IPS-11a (cell line): Measurements from ENCODE around the gene MFGE8.

ENCODE experiments used
- H3K4me3 ChIP-seq: one replicate; pipeline ENCODE4 v1.5.1; 2013; ENCODE audit warnings: low read depth, low read length, control low read depth

Gene MFGE8

DNA sequence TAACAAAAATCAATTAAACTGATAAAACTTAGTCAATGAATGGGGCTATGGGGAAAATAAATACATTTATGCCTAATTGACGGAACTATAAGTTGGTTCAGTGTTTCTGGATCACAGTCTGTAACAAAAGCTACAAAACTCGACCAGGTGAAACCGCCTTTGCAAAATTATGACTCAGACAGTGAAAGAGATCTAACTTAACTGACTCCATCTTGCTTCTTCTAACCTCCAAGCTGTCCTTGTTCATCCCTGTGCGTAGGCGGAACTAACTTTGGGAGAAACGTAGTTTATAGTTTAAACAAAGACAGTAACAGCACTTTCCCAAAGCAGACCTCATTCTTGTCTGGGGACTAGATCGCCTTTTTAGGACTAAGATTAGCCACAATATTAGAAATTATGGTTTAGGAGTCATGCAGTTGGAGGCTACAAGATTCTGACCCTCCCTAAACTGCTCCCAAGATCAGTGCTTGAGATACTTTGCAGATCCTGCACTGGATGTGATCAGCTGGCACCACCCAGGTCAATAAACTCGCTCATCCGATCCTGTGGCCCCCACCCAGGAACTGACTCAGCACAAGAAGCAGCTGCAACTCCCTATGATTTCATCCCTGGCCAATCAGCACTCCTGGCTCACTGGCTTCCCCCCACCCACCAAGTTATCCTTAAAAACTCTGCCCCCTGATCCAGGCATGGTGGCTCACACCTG, 7.2 kb upstream of the MFGE8 start:
- no peak overlapping the region for H3K4me3 ChIP-seq

DNA sequence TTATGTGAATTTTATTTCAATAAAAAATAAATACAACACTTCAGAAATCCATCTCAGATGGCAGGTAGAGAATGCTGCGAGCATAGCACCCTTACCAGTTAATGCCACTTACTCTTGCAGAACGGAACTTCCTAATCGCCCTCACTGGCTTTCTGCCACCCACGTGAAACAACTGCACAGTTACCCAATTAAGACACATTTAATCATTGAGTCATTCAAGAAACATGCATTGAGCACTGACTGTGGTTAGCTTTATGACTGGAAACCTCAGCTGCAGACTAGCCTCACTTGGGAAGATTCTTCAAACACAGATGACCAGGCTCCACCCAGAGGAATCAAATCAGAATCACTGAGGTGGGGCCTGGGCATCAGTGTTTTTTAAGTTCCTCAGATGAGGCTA, 5.6 kb upstream of the MFGE8 start:
- H3K4me3 ChIP-seq: no peak overlapping the region

DNA sequence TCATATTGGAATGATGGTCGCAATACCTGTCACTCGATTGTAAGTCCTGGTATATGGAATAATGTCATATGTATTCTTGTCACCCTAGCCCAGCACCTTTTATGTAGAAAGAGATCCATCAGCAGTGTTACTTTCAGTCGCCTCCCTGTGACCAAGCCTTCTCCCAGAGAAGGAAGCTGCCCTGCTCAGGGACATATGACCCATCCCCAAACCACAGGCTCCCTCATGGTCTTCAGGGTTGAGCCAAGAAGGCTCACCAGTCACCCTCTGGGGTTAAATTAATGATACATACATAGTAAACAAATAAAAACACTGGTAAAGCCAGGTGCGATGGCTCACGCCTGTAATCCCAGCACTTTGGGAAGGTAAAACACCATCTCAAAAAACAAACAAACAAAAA, 4.6 kb upstream of the MFGE8 start:
- H3K4me3 ChIP-seq: no peak overlapping the region

DNA sequence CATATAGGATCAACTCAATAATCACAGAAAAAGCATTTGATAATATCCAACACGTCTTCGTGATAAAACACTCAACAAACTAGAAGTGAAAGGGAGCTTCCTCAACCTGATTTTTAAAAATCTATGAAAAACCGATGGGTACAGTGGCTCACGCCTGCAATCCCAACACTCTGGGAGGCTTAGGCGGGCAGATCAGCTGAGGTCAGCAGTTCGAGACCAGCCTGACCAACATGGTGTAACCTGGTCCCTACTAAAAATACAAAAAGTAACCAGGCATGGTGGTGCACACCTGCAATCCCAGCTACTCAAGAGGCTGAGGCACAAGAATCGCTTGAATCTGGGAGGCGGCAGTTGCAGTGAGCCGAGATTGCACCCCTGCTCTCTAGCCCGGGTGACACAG, 2.2 kb upstream of the MFGE8 start:
- H3K4me3 ChIP-seq: no peak overlapping the region

DNA sequence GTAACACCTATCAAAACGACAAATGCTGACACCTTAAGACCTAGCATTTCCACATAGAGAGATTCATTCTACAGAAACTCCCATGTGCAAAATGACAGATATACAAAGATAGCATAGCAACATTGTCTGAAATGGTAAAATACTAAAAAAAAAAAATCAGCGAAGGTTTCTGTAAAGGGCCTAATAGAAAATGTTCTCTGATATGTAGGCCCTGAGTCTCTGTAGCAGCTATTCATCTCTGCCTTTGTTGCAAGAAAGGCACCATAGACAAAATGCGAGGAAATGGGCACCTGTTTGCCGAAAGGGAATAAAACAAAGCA, 631 bp upstream of the MFGE8 start:
- no peak overlapping the region for H3K4me3 ChIP-seq

DNA sequence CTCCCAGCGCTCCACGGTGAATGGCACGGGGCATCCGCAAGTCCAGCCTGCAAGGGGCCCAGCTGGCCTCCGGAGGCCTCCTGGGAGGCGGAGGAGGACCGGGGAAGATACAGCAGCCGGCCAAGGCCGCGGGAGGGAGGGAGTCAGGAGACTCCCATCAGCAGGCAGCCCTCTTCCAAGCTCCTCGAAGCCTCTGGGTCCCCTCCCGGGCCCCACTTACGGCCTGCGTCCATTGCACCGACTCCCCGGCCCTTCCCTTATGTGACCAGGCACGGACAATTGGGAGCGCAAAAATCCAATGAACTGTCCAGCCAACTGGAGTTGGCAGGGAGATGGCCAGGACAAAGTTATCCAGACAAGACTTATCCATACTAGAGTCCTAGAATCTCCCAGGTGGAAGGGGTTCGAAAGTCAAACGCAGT, 668 bp downstream of the MFGE8 start:
- peak overlapping the region; percentile 77 for H3K4me3 ChIP-seq

DNA sequence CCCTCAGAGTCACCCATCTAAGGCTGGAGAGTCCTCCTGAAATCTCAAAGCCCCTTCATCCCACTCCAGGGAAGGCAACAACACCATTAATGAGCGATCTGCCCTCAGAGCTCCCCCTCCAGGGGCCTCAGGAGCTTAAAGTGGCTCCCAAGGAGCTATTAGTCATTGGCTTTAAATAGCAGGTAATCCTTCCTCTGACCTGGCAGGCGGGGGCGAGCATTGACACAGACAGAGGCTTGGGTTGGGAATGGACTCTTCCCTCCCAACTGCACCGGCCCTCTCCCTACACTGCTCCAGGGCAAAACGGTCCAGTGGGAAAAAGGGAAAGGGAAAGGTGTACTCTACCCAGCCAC, 1.4 kb downstream of the MFGE8 start:
- peak overlapping the region; percentile 77 for H3K4me3 ChIP-seq

DNA sequence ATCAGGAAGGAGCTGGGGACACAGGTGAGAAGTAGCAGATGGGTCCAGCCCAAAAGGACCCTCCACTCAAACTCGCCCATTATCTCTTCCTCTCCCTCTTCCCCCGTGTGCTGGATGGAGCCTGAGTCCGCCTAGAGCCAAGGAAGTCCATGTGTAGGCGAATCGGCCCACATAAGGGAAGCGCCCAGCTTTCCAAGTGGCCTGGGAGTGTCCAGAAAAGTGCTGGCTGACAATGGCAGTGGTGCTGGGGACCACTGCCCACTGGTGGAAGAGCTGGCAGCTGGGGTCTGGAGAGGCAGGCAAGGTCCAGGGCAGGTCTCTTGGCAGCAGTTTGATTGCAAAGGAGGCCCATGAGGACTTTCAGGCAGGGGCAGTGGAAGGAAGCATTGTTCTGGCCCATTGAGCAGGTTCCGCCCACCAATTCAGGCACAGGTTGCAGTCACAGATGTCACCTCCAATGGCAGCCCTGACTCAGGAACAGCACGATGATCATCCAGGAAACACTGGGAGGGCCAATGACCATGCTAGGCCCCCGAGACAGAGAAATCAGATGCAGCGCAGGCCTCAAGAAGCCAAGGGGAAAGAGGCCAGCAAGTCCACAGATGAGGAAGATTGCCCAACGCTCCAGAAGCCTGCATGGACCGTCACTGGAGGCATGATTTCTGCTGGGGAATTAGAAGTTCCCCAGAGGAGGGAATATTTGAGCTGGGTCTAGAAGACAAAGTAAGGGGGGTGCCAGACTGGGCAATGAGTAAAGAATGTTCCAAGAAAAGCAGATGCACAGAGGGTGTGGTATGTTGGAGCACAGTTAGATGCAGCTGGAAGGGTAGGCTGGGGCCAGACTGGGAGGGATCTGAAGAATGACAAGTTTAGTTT, 3.0 kb downstream of the MFGE8 start:
- no peak overlapping the region for H3K4me3 ChIP-seq

DNA sequence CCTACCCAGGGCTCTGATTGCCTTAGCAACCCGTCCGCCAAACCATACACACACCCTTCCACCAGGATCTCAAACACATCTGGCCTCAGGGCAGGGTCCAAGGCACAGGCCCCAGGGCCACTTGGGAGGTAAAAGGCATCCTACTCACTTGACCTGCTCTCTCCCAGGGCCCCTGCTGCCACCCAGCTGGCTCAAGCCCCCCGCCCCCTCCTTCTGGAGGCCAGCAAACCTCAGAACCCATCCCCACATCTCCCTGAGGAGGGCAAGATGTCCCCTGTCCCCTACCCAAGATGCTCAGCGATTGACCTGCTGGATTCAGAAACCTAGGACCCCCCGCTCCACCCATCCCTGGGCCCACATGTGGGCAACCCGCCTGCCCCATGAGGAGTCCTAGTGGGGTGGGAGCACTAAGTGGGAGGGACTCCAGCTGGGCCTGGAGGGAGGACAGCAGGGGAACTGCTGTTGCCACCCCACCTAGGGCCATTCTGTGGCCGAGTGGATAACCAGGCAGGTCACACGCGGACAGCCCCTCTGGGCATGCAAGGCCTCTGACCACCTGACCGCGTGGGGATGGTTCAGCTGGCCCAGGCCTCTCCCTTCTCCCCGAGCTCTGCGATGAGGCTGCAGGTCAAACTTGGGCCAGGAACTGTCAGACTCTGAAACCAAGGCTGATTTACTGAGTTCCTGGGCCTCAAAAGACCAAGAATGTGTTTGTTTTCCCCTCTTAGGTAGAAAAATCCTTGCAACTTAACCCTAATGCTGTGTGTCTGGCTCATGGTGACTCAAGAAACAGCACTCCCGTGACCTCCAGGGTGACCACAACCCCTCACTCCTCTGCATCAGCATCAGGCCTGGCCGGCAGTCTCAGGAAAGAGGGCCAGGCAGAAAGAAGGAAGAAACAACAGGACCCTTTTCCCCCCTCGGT, 4.2 kb downstream of the MFGE8 start:
- no peak overlapping the region for H3K4me3 ChIP-seq

DNA sequence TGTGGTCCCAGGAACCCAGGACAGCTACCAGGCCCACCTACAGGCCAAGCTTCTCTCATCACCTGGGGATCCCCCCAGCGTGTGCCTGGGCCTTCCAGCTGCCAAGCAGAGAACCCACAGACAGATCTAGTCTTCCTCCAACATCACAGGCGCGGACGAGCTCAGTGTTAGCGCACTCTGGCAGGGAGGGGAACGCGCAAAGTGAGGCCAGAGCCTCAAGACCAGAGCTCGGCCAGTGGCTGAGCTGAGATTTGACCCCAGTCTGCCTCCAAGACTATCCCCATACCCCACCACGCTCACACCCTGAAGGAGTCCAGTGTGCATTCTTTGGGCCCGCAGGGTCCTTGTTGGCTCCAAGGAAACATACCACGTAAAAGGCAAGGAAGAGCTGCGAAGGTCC, 5.1 kb downstream of the MFGE8 start:
- H3K4me3 ChIP-seq: no peak overlapping the region

DNA sequence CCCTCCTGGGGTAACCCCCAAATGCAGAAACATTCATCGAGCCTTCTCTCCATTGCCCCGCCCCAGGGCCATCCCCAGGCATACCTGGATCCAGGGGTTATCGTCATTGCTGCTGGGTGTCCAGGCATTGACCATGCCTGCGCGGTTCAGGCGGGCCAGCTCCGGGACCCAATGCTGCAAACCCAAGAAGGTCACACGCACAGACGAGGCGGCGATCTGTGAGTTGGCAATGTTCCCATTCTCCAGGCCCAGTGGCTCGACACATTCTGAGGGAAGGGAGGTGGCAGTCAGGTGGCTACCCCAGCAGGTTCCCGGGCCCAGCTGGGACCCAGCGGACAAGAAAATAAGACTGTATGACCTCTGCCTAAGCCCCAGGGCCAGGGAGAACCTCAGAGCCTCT, 6.1 kb downstream of the MFGE8 start:
- H3K4me3 ChIP-seq: no peak overlapping the region

DNA sequence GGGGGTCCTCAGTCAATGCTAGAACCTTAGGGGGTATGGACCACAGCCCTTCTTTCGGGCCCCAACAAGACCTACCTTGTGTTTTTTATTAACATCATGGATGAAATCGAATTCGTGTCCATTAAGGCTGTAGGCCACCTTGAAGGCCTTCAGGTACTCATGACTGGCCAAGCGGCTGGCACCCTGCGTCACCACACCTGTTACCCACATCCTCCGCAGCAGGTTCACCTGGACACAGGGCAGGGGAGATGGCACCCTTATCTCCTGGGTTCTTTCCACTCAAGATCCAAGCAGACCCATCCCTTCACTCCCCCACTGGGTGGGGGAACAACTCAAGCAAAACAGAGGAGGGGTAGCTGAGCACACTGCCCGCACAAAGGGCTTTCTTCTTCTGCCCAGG, 6.6 kb downstream of the MFGE8 start:
- no peak overlapping the region for H3K4me3 ChIP-seq

DNA sequence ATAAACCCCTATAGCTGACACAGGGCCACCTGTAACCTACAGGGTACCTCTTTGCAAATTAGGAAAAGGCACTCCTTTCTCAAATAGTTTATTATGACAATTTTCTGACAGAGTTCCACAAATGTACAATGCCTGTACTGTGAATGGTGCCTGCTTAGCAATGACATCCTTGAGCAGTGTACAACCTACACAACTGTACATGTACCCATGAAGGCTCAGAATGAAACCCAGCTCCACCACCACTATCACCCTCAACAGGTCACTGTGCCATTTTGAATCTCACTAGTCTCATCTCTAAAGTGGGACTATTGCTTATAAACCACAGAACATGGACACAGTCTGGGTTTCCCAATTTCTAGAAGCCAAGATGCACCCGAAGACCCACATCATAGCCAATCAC, 7.0 kb downstream of the MFGE8 start:
- no peak overlapping the region for H3K4me3 ChIP-seq

DNA sequence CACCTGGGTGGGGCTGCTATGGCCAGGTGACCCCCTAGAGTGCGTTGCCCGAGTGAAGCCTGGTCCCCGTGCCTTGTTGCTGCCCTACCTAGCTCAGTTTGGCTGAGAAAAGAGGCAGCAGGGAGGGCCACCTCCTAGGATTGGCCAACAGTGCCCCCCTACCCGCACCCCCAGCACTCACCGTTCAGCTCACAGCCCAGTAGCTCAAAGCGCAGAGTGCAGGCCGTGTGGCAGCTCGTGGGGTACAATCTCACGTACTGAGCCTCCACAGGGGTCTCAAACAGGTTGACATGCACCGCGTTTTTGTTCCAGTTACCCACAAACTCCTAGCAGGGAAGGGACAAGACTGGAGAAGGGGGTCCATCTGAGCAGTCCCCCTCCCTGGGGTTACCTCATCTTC, 7.6 kb downstream of the MFGE8 start:
- H3K4me3 ChIP-seq: no peak overlapping the region

DNA sequence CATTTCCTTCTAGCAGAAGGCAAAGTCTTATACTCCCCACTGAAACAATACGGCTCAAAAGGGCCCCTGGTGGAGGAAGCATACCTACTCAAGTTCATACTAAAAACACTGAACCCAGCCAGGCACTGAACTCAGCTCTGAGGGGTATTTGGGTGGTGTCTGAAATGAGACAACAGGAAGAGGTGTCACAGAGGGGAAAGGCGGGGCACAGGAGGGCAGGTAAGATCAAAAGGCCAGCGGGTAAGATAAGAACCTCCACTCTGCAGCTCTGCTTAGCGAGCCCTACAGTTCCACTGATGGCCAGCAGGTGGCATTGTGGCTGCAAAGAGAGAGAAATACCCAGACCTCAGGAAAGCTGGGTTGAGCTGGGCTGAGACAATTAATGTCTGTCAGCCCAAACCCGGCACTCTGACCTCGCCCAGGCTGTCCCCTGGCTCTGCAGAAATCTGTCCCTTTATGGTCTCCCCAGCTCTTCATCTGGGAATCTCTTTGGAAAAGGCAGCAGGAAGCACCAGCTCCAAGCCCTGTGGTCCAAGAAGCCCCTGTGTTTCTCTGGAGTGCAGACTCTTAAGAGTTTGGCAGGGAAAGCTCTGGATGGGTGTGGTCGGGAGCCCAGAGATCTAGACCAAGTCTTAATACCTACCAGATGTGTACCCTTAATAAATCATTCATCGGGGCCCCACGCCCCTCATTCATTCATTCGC, 8.4 kb downstream of the MFGE8 start:
- no peak overlapping the region for H3K4me3 ChIP-seq

DNA sequence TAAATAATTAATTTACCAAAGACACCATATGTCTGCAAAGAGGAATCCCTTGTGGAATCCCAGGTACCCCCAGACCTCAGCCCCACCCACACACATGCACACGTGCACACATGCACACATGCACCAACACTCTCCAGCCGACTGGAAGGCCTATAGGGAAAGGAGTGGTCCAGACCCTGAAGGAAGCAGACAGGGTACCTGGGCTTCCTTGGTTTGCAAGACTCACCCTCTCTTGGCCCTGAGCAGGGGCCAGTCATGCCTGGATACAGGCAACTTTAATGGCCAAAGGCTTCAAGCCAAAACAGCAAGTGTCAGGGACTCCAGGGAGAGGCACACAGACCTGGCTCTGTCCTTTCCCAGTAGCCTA, 8.9 kb downstream of the MFGE8 start:
- H3K4me3 ChIP-seq: no peak overlapping the region

DNA sequence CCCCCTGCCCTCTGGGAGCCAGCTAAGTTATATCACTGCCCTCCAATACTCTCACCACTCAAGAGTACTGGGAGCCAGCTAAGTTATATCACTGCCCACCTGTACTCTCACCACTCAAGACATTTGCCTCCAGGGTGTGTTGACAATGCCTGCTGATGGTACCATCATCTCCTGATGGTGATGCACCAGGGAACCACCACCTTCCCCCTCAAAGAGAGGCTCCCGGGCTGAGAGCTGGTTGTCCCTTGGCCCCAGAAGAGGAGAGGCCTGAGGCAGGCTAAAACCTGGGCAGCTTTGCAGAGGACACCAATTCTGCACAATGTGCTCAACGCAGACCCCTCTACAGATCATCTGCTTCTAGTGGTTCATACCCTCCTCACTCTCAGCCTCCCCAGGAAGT, 10.3 kb downstream of the MFGE8 start:
- no peak overlapping the region for H3K4me3 ChIP-seq

DNA sequence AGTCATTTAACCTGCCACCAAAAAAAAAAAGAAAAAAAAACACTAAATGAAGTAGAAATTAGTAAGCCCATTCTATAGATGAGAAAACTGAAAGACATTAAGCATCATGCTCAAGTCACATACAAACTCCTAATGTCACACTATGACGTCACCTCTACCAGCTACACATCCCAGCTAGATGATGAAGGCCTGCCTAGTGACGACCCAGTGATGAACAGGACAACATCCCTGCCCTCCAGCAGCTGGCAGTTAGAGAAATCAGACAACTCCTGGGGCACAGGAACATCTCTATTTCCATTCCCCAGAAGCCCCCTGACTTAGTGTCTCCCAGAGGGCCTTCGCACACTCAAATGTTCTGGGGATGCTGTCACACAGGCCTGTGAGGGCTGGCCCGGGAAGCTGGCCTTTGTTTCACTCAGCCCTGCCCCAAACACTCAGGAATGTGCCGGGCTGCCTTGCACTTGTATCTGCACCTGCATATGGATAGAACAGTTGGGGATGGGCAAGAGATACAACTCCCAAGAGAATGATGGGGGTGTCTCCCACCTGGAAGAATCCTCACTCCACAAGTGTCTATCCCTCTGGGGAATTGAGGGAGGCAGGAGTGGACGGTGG, 10.9 kb downstream of the MFGE8 start:
- H3K4me3 ChIP-seq: no peak overlapping the region

DNA sequence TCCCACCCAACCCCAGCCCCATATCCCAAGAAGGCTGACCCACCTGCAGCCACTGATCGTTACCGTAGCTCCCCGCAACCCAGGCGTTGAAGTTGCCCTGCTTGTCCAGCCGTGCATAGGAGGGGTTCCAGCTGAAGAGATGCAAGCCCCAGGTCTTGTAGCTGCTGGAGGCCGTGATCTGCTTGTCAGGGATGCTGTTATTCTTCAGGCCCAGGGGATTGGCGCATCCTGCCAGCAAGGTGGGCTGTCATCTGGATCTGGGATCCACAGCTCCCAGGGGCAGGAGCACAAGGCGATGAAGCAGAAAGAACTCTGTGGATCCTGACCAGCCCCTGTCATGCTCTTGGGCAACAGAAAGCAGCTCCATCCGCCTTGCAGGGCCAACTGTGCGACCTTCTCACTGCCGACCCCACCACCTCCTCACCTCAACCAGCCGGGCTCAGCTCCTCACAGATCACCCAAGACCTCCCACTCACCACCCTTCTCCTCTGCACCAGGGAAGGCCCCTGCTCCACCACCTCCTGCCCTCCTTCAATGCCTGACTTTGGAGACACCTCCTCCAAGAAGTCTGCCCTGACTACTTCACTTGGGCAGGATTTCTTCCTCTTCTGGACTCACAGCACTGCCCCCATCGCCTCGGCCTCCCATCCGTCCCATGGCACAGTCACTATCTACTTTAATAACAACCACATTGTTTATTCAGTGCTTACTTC, 11.5 kb downstream of the MFGE8 start:
- no peak overlapping the region for H3K4me3 ChIP-seq

DNA sequence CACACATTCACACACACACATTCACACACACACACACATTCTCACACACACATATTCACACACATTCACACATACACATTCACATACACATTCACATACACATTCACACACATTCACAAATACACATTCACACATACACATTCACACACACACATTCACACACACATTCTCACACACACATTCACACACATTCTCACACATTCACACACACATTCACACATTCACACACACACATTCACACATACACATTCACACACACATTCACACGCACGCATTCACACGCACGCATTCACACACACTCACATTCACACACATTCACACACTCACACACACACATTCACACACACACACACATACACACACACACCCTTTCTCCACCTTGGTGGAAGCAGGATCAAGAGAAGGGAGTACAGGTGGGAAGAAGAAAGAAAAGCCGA, 12.2 kb downstream of the MFGE8 start:
- no peak overlapping the region for H3K4me3 ChIP-seq
